ENCODE measurements around the gene CLEC14A. TPM values are rescaled to one million over a fixed set of nuclear protein-coding genes. Genes with fewer than 3 reads are reported as not detected.
A peak's percentile ranks its signal among the peaks of the same experiment; 100 is the strongest.

The CLEC14A gene
- total RNA-seq, 2 donors from 2014 or later: 4.4 to 7.7 TPM

DNA sequence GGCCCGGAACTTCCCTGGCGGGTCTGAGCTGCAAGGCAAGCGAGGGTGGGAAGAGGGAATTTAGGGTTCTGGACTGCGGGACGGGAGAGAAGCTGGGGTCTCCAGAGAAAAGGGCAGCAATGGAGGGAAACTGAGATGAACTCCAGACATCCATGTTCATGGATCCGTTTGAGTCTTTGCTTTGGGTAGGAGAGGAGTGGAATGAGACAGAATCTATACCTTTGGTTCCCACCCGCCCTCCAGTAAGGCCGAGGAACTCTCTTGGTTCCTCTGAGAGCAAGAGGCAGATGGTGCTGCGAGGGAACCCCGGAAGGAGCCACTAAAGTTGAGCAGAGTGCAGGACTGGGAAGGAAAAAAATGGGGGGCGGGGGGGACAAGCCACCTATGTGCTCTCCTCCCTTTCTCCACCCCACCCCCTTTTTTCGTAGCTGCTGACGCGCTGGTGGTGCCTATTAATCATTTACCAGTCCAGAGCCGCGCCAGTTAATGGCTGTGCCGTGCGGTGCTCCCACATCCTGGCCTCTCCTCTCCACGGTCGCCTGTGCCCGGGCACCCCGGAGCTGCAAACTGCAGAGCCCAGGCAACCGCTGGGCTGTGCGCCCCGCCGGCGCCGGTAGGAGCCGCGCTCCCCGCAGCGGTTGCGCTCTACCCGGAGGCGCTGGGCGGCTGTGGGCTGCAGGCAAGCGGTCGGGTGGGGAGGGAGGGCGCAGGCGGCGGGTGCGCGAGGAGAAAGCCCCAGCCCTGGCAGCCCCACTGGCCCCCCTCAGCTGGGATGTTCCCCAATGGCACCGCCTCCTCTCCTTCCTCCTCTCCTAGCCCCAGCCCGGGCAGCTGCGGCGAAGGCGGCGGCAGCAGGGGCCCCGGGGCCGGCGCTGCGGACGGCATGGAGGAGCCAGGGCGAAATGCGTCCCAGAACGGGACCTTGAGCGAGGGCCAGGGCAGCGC is 47.0 kb downstream of the CLEC14A start:
- Histone ChIP-seq H3K27me3 (no peaks in the 10 kb centered on the region), H3K27ac (peak overlapping the region; percentile 65), H3K36me3 (no peaks in the 10 kb centered on the region), H3K9me3 (no peaks in the 10 kb centered on the region), H3K4me3 (peak overlapping the region; percentile 52), H3K4me1 (no peaks in the 10 kb centered on the region), H3K9ac (ENCODE audit: low read depth in 2 of 2, low read length in 2 of 2) (peak overlapping the region; percentile 57 to 69)
- DNase-seq: peak; percentile 83
- intact Hi-C loops (cut with DNase I): no loop called here
- no peak for TF ChIP-seq CTCF (IDR thresholded peaks at IDR 0.05)

DNA sequence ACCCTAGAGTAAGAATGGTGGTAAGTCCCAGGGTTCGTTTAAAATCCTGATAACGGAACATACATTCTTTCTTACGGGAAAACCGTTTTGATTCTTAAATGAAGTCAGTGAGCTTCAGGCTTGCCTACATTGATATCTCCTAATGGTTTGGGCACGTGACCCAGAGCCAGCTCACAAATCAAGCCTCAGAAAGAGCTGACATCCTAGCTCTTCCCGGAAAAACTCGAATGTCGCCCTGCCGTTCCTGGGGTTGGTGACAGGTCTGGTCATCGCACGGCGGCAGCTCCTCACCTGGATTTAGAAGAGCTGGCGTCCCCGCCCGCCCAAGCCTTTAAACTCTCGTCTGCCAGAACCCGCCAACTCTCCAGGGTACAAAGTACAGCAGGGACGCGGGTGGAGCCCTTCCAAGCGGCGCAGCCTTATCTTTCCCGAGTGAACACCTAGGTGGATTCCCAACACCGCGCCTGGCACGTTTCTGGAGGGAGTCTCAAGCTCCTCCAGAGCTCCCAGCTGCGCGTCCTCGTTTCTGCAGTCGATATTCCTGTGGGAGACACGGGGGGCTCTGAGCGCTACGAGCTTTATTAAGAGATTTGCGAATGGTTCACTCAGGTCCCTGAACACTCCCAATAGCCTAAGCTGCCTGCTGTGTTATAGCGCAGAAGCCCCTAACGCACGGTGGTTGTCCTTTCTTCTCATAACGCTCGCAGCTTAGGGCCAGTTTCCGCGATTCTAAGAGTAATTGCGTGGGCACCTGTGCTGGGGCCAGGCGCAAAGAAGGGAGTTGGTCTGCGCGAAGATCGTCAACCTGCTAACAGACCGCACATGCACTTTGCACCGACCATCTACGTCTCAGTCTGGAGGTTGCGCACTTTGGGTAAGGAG is 47.9 kb downstream of the CLEC14A start, which contains the start of gene SSTR1:
SSTR1 (plus strand) TSS at position 169 of the 882 bp plus-strand sequence. CDS start 1,486 bp downstream, outside the sequence.
- Histone ChIP-seq H3K9ac (ENCODE audit: low read depth in 2 of 2, low read length in 2 of 2) (peak within 1 kb of the TSS; percentile 57 to 69), H3K36me3 (no peaks in the 10 kb centered on the region), H3K27ac (peak within 1 kb of the TSS; percentile 65), H3K27me3 (no peaks in the 10 kb centered on the region), H3K9me3 (no peaks in the 10 kb centered on the region), H3K4me3 (peak within 1 kb of the TSS; percentile 52), H3K4me1 (no peaks in the 10 kb centered on the region)
- TF ChIP-seq CTCF (IDR thresholded peaks at IDR 0.05): no peak
- DNase-seq: peak; percentile 93
- intact Hi-C loops (cut with DNase I): no loop called here

GRCh38 chr14:38207377-38207735 is 48.5 kb downstream of the CLEC14A start:
- Histone ChIP-seq H3K9ac (ENCODE audit: low read depth in 2 of 2, low read length in 2 of 2) (no peak overlapping the region), H3K9me3 (no peaks in the 10 kb centered on the region), H3K27me3 (no peaks in the 10 kb centered on the region), H3K4me1 (no peaks in the 10 kb centered on the region), H3K36me3 (no peaks in the 10 kb centered on the region), H3K27ac (peak overlapping the region; percentile 65), H3K4me3 (peak overlapping the region; percentile 52)
- DNase-seq: no peak
- intact Hi-C loops (cut with DNase I): no loop called here
- no peak for TF ChIP-seq CTCF (IDR thresholded peaks at IDR 0.05)

DNA sequence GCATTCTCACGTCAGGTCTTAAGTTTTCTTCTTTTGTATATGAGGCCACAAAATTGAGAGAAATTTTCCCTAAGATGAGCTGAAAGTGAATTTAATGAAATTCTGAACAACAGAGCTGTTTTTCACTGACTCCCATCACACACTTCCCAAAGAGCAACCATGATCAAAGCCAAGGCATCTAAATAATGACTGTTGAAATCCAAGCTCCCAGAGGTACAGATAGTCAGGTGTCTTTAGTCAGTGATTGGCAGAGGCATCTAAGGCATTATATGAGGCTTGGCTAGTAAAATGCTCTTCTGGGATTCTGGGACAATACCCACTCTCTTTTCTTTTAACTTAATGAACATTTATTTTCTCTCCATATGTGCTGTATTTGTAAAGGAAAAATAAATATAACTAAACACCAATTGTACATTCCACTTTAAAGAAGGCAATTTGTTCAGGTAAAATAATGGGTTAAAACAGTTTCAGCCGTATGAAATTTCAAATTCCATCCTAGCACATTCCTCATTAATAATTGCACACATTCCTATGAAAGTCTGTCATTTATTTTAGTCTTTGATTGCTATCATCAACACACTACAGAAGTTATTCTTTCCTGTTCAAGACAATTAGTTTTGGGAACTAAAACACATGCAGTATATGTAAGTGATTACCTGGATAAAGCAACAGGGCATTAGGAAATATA is 49.1 kb downstream of the CLEC14A start:
- no peak for DNase-seq
- no peak for TF ChIP-seq CTCF (IDR thresholded peaks at IDR 0.05)
- Histone ChIP-seq H3K27ac (no peak overlapping the region), H3K36me3 (no peaks in the 10 kb centered on the region), H3K4me1 (no peaks in the 10 kb centered on the region), H3K9ac (ENCODE audit: low read depth in 2 of 2, low read length in 2 of 2) (no peak overlapping the region), H3K4me3 (no peak overlapping the region), H3K27me3 (no peaks in the 10 kb centered on the region), H3K9me3 (no peaks in the 10 kb centered on the region)
- intact Hi-C loops (cut with DNase I): no loop called here
